Measurements from ENCODE around the gene DHX29.

DNA sequence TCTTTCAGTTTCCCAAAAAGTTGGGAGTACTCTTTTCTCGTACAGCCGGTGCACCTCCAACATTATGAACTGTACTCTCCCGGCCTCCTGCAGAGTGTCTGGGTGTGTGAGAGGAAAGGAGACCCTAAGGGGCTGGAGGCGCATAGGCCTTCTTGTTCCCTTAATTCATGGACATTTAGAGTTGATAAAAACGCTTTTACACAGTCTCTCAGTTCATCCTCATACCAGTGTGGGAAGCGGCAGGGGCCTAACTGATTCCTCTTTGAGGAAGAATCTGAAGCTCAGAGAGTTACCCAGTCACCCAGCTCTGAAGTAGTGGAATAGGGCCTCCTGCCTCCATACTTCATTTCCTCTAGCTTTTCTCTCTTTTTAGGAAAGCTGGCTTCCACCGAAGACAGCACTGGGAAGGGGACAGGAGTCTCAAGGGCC is 83.7 kb downstream of the DHX29 start:
- TF ChIP-seq, protein P1, sequence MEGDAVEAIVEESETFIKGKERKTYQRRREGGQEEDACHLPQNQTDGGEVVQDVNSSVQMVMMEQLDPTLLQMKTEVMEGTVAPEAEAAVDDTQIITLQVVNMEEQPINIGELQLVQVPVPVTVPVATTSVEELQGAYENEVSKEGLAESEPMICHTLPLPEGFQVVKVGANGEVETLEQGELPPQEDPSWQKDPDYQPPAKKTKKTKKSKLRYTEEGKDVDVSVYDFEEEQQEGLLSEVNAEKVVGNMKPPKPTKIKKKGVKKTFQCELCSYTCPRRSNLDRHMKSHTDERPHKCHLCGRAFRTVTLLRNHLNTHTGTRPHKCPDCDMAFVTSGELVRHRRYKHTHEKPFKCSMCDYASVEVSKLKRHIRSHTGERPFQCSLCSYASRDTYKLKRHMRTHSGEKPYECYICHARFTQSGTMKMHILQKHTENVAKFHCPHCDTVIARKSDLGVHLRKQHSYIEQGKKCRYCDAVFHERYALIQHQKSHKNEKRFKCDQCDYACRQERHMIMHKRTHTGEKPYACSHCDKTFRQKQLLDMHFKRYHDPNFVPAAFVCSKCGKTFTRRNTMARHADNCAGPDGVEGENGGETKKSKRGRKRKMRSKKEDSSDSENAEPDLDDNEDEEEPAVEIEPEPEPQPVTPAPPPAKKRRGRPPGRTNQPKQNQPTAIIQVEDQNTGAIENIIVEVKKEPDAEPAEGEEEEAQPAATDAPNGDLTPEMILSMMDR (tag by site-specific recombination; IDR thresholded peaks at IDR 0.05) = no peak
- no peak for TF ChIP-seq ZNF335 (tag by site-specific recombination; conservative IDR thresholded peaks at IDR 0.05)
- no peak for TF ChIP-seq ZBTB17 (tag by site-specific recombination; IDR thresholded peaks at IDR 0.05)
- TF ChIP-seq, protein P2, sequence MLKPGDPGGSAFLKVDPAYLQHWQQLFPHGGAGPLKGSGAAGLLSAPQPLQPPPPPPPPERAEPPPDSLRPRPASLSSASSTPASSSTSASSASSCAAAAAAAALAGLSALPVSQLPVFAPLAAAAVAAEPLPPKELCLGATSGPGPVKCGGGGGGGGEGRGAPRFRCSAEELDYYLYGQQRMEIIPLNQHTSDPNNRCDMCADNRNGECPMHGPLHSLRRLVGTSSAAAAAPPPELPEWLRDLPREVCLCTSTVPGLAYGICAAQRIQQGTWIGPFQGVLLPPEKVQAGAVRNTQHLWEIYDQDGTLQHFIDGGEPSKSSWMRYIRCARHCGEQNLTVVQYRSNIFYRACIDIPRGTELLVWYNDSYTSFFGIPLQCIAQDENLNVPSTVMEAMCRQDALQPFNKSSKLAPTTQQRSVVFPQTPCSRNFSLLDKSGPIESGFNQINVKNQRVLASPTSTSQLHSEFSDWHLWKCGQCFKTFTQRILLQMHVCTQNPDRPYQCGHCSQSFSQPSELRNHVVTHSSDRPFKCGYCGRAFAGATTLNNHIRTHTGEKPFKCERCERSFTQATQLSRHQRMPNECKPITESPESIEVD (tag by site-specific recombination; IDR thresholded peaks at IDR 0.05) = no peak
- TF ChIP-seq ZNF341 (tag by site-specific recombination; IDR thresholded peaks at IDR 0.05; ENCODE audit: low read depth) = no peak
- no peak for TF ChIP-seq ZNF610 (tag by site-specific recombination; IDR thresholded peaks at IDR 0.05; ENCODE audit: borderline replicate concordance)
- TF ChIP-seq SCRT2 (tag by site-specific recombination; IDR thresholded peaks at IDR 0.05) = no peak

Data from HEK293 (cell line).